ENCODE data around the gene AGO3. TPM values are rescaled to one million over a fixed set of nuclear protein-coding genes. Genes with fewer than 3 reads are reported as not detected.

Gene AGO3
- total and polyA plus RNA-seq, 2 of the 13 experiments (the other 11 are each of a cell fraction or from before 2014, with no cell fraction given): 21.2 to 27.1 TPM

- TF ChIP-seq ZMYM4 (CRISPR knock-in tag; IDR thresholded peaks at IDR 0.05): peak; percentile 98
- no peak for TF ChIP-seq KDM1A (CRISPR knock-in tag; IDR thresholded peaks at IDR 0.05)
- peak; percentile 96 for TF ChIP-seq ZFY (CRISPR knock-in tag; IDR thresholded peaks at IDR 0.05)
- no peak; the same call in 1 of the 2 replicates for TF ChIP-seq SNAPC5 (CRISPR knock-in tag; IDR thresholded peaks at IDR 0.05; ENCODE audit: borderline replicate concordance)
- no peak; the same call in 1 of the 2 replicates for TF ChIP-seq ZNF333 (CRISPR knock-in tag; IDR thresholded peaks at IDR 0.05; ENCODE audit: borderline replicate concordance)
- TF ChIP-seq PRPF4 (IDR thresholded peaks at IDR 0.05; ENCODE audit: low read depth, low read length, poor library complexity, severe bottlenecking): no peak
- no peak for TF ChIP-seq DPF2 (CRISPR knock-in tag; IDR thresholded peaks at IDR 0.05; ENCODE audit: borderline replicate concordance, low read depth)
- no peak for TF ChIP-seq ZNF264 (CRISPR knock-in tag; IDR thresholded peaks at IDR 0.05)
- peak; percentile 70; the same call in 1 of the 2 replicates for TF ChIP-seq HMG20B (CRISPR knock-in tag; conservative IDR thresholded peaks at IDR 0.05)
- peak; percentile 36; the same call in 1 of the 2 replicates for TF ChIP-seq MNT (IDR thresholded peaks at IDR 0.05)
- peak; percentile 76 for TF ChIP-seq GATAD2A (CRISPR knock-in tag; IDR thresholded peaks at IDR 0.05)
- peak; percentile 91 for TF ChIP-seq ZNF687 (CRISPR knock-in tag; IDR thresholded peaks at IDR 0.05)
- TF ChIP-seq HNF4A (CRISPR knock-in tag; IDR thresholded peaks at IDR 0.05): no peak
- peak; percentile 89 for TF ChIP-seq HNF1B (CRISPR knock-in tag; IDR thresholded peaks at IDR 0.05)
- TF ChIP-seq DNMT1 (CRISPR knock-in tag; IDR thresholded peaks at IDR 0.05): peak; percentile 82; the same call in 1 of the 2 replicates
- TF ChIP-seq TOPORS (CRISPR knock-in tag; IDR thresholded peaks at IDR 0.05): no peak
- TF ChIP-seq ZMYM2 (CRISPR knock-in tag; IDR thresholded peaks at IDR 0.05): no peak
- peak; percentile 89; the same call in 1 of the 2 replicates for TF ChIP-seq ZNF350 (CRISPR knock-in tag; IDR thresholded peaks at IDR 0.05; ENCODE audit: borderline replicate concordance, low read depth)
- TF ChIP-seq ZSCAN25 (CRISPR knock-in tag; IDR thresholded peaks at IDR 0.05): peak; percentile 1; the same call in 1 of the 2 replicates
- TF ChIP-seq TFAP4 (IDR thresholded peaks at IDR 0.05; ENCODE audit: borderline replicate concordance, low read depth): peak; percentile 34; the same call in 1 of the 2 replicates
- TF ChIP-seq ZNF839 (CRISPR knock-in tag; IDR thresholded peaks at IDR 0.05; ENCODE audit: borderline replicate concordance): peak; percentile 74; the same call in 1 of the 2 replicates
- no peak for TF ChIP-seq PLRG1 (conservative IDR thresholded peaks at IDR 0.05)
These were observed 157.9 kb downstream of the AGO3 start, which contains the start of gene ADPRS (continued) for GRCh38 chr1:36088577-36089392.
